Mesenchymal stem cell (in vitro differentiated cells and primary cell): Measurements from ENCODE around the gene ZNF358.
A peak's percentile ranks its signal among the peaks of the same experiment; 100 is the strongest.

ENCODE experiments used
- DNase-seq: peaks from one replicate; pipeline ENCODE4 v3.0.0-alpha.2; 2013
- H2AFZ ChIP-seq: one replicate; pipeline ENCODE4 v1.6.1; 2013; ENCODE audit warnings: low read depth, mild to moderate bottlenecking, control low read depth, inconsistent platforms, low read length, moderate library complexity
- H2AK5ac ChIP-seq: 2 replicates; pipeline ENCODE4 v1.6.1; 2013; ENCODE audit warnings: low read length, moderate library complexity, mild to moderate bottlenecking, inconsistent platforms; ENCODE audit not compliant: severe bottlenecking
- H2BK120ac ChIP-seq: one replicate; pipeline ENCODE4 v1.6.1; 2013; ENCODE audit warnings: low read depth, mild to moderate bottlenecking, inconsistent platforms, low read length, moderate library complexity
- H2BK12ac ChIP-seq, 2 experiments: one replicate each; pipeline ENCODE4 v1.6.1; 2013; ENCODE audit warnings: inconsistent platforms in 2 of 2, low read length in 2 of 2, mild to moderate bottlenecking in 2 of 2, moderate library complexity in 2 of 2, control low read depth in 1 of 2
- H2BK15ac ChIP-seq: one replicate; pipeline ENCODE4 v1.6.1; 2013; ENCODE audit warnings: mild to moderate bottlenecking, low read depth, inconsistent platforms; ENCODE audit not compliant: poor library complexity, severe bottlenecking
- H2BK5ac ChIP-seq: 2 replicates; pipeline ENCODE4 v1.6.1; 2013; ENCODE audit warnings: low read depth, mild to moderate bottlenecking, low read length, control low read depth, inconsistent platforms; ENCODE audit not compliant: poor library complexity, severe bottlenecking
- H3K14ac ChIP-seq, 2 experiments: one replicate each; pipeline ENCODE4 v1.6.1; 2013; ENCODE audit warnings: inconsistent platforms in 2 of 2, low read length in 2 of 2, control low read depth in 1 of 2, mild to moderate bottlenecking in 1 of 2, moderate library complexity in 1 of 2
- H3K18ac ChIP-seq, 2 experiments: one replicate each; pipeline ENCODE4 v1.6.1; 2013; ENCODE audit warnings: inconsistent platforms in 2 of 2, low read length in 2 of 2, control low read depth in 1 of 2, low read depth in 1 of 2, mild to moderate bottlenecking in 1 of 2
- H3K23ac ChIP-seq, 2 experiments: one replicate each; pipeline ENCODE4 v1.6.1; 2013; ENCODE audit warnings: inconsistent platforms in 2 of 2, low read length in 2 of 2, mild to moderate bottlenecking in 2 of 2, moderate library complexity in 2 of 2, control low read depth in 1 of 2
- H3K27ac ChIP-seq: 2 replicates; pipeline ENCODE4 v1.5.1; 2013; ENCODE audit warnings: mild to moderate bottlenecking, moderate library complexity, low read length, control low read depth, inconsistent platforms; ENCODE audit not compliant: poor library complexity, severe bottlenecking
- H3K27me3 ChIP-seq, 2 experiments: 2 replicates each; pipeline versions ENCODE4 v1.6.1 to v1.7.0; 2013; ENCODE audit warnings: low read length in 2 of 2, mild to moderate bottlenecking in 2 of 2, moderate library complexity in 2 of 2, control low read depth in 1 of 2, inconsistent platforms in 1 of 2; ENCODE audit not compliant: control insufficient read depth in 1 of 2, insufficient read depth in 1 of 2
- H3K36me3 ChIP-seq, 2 experiments: 2 replicates each; pipeline versions ENCODE4 v1.6.1 to v1.7.0; 2013; ENCODE audit warnings: low read length in 2 of 2, control low read depth in 1 of 2, inconsistent platforms in 1 of 2, low read depth in 1 of 2, mild to moderate bottlenecking in 1 of 2; ENCODE audit not compliant: insufficient read depth in 2 of 2, control insufficient read depth in 1 of 2
- H3K4ac ChIP-seq, 2 experiments: one replicate each; pipeline ENCODE4 v1.6.1; 2013; ENCODE audit warnings: inconsistent platforms in 2 of 2, low read length in 2 of 2, mild to moderate bottlenecking in 2 of 2, moderate library complexity in 2 of 2, control low read depth in 1 of 2, low read depth in 1 of 2
- H3K4me1 ChIP-seq: 2 replicates; pipeline ENCODE4 v1.6.1; 2013; ENCODE audit warnings: low read depth, low read length, control low read depth; ENCODE audit not compliant: control insufficient read depth, insufficient read depth
- H3K4me2 ChIP-seq: 2 replicates; pipeline ENCODE4 v1.6.1; 2013; ENCODE audit warnings: low read length, mild to moderate bottlenecking, inconsistent platforms; ENCODE audit not compliant: poor library complexity, severe bottlenecking
- H3K4me3 ChIP-seq, 2 experiments: 2 replicates each; pipeline versions ENCODE4 v1.5.1 to v1.7.0; 2013; ENCODE audit warnings: low read length in 2 of 2, mild to moderate bottlenecking in 2 of 2, control low read depth in 1 of 2, low read depth in 1 of 2; ENCODE audit not compliant: insufficient read depth in 1 of 2
- H3K79me1 ChIP-seq: replicated peaks from 2 replicates; pipeline ENCODE4 v1.6.1; 2013; ENCODE audit warnings: mild to moderate bottlenecking, control low read depth, low read length, inconsistent platforms; ENCODE audit not compliant: poor library complexity, severe bottlenecking
- H3K9ac ChIP-seq: 2 replicates; pipeline ENCODE4 v1.7.0; 2013; ENCODE audit warnings: mild to moderate bottlenecking, low read length, moderate library complexity
- H3K9me3 ChIP-seq: 2 replicates; pipeline ENCODE4 v1.7.0; 2013; ENCODE audit warnings: mild to moderate bottlenecking, low read length; ENCODE audit not compliant: control insufficient read depth
- H4K8ac ChIP-seq: one replicate; pipeline ENCODE4 v1.6.1; 2013; ENCODE audit warnings: inconsistent platforms, mild to moderate bottlenecking, low read length, moderate library complexity
- H4K91ac ChIP-seq: one replicate; pipeline ENCODE4 v1.6.1; 2013; ENCODE audit warnings: mild to moderate bottlenecking, low read length, inconsistent platforms
- WGBS: methylation state at CpG from one replicate; pipeline ENCODE4 v1.1.7; 2013; ENCODE audit warnings: mixed read lengths; 5-methylcytosine and 5-hydroxymethylcytosine counted together

ZNF358 gene

DNA sequence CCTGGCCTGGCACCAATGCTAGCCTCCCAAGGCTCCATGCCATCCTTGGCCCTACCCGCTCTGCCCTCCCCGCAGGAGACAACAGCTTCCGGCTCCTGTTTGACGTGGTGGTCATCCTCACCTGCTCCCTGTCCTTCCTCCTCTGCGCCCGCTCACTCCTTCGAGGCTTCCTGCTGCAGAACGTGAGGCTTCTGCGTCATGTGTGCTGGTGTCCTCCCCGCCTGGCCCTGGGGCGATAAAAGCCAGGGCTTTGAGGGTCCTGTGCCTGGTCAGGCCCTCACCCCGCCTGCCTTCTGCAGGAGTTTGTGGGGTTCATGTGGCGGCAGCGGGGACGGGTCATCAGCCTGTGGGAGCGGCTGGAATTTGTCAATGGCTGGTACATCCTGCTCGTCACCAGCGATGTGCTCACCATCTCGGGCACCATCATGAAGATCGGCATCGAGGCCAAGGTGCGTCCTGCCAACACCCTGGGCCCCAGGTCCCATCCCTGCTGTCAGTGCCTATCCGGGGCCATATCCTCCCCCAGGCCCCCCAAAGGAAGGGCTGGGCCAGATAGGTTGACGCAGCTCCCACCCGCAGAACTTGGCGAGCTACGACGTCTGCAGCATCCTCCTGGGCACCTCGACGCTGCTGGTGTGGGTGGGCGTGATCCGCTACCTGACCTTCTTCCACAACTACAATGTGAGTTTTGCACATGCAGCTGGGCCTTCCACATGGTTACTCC is 12.8 kb downstream of the ZNF358 start:
- H2BK120ac ChIP-seq, result no peak overlapping the region

DNA sequence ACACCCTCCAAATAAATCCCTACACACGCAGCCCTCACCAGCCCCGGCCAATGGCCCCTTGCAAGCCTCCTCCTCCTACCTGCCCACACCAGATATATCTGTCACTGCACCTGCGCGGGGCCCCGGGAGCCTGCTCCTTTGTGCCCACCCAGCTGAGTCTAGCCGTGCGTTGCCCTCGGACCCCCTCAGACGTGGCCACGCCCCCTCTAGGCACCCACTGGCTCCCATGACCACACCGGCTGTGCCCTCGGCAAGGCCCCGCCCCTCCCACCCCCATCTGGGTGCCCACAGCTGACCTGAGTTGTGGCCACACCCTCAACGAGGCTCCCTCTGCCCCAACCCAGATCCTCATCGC is 13.3 kb downstream of the ZNF358 start:
- no peak for DNase-seq
- Histone ChIP-seq H3K18ac (no peak overlapping the region), H2AK5ac (no peak overlapping the region), H3K27ac (no peak overlapping the region), H3K27me3 (no peaks in the 10 kb centered on the region), H3K4ac (no peak overlapping the region), H3K14ac (no peak overlapping the region), H2BK120ac (no peak overlapping the region), H3K36me3 (peaks cover 72 to 80% of the 10 kb centered on the region in 2 experiments), H3K4me3 (no peak overlapping the region), H4K91ac (no peak overlapping the region), H2BK12ac (no peak overlapping the region), H3K9ac (no peak overlapping the region), H4K8ac (no peak overlapping the region), H2BK5ac (no peak overlapping the region), H3K79me1 (peaks cover 28% of the 10 kb centered on the region), H3K4me2 (no peak overlapping the region), H3K4me1 (peaks cover 12% of the 10 kb centered on the region), H2AFZ (no peak overlapping the region), H3K23ac (no peak overlapping the region), H2BK15ac (no peak overlapping the region), H3K9me3 (no peaks in the 10 kb centered on the region)
- WGBS, result 89% methylated on average over 15 of the region's 15 CpGs

More for the DNA sequence above, 12.8 kb downstream of the ZNF358 start:
- Histone ChIP-seq H3K4ac (no peak overlapping the region), H2BK15ac (no peak overlapping the region), H3K9me3 (no peaks in the 10 kb centered on the region), H2BK12ac (no peak overlapping the region), H2BK5ac (no peak overlapping the region), H3K14ac (no peak overlapping the region), H3K23ac (no peak overlapping the region), H3K36me3 (peaks cover 72 to 82% of the 10 kb centered on the region in 2 experiments), H3K4me2 (no peak overlapping the region), H4K8ac (no peak overlapping the region), H4K91ac (no peak overlapping the region), H3K27ac (no peak overlapping the region), H2AK5ac (no peak overlapping the region), H3K4me1 (peaks cover 11% of the 10 kb centered on the region), H3K18ac (no peak overlapping the region), H3K9ac (no peak overlapping the region), H3K27me3 (no peaks in the 10 kb centered on the region), H3K4me3 (no peak overlapping the region), H3K79me1 (peaks cover 32% of the 10 kb centered on the region), H2AFZ (no peak overlapping the region)
- no peak for DNase-seq
- 96% methylated on average over 32 of the region's 32 CpGs for WGBS

DNA sequence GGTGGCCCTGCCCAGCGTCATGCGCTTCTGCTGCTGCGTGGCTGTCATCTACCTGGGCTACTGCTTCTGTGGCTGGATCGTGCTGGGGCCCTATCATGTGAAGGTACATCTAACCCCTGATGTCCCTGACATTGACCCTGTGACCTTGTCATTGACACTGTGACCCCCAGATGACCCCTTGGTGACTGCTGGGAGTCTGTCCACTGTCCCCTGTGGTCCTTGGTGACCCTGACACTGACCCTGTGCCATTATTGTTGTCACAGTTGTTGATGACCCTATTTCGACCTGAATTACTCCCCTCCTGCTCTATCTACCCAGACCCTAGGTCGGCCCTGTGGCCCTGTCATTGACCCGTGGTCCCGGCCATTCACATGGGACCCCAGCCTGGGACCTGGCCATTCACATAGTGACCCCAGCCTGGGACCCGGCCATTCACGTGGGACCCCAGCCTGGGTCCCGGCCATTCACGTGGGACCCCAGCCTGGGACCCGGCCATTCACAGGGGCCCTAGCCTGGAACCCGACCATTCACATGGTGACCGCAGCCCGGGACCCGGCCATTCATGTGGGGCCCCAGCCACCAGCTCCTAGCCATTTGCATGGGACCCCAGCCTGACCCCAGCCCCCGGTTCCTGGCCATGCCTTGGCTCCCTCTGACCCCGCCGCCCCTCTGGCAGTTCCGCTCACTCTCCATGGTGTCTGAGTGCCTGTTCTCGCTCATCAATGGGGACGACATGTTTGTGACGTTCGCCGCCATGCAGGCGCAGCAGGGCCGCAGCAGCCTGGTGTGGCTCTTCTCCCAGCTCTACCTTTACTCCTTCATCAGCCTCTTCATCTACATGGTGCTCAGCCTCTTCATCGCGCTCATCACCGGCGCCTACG is 13.9 kb downstream of the ZNF358 start:
- H2BK15ac ChIP-seq, result no peak overlapping the region
- peaks cover 12% of the 10 kb centered on the region for H3K4me1 ChIP-seq
- H3K9ac ChIP-seq, result no peak overlapping the region
- no peak overlapping the region for H3K18ac ChIP-seq
- H3K4ac ChIP-seq, result no peak overlapping the region
- H3K27me3 ChIP-seq, result no peaks in the 10 kb centered on the region
- H3K79me1 ChIP-seq, result peaks cover 25% of the 10 kb centered on the region
- H2AK5ac ChIP-seq, result no peak overlapping the region
- no peak overlapping the region for H2BK120ac ChIP-seq
- no peak overlapping the region for H3K4me3 ChIP-seq
- H4K8ac ChIP-seq, result no peak overlapping the region
- DNase-seq, result no peak
- no peak overlapping the region for H2AFZ ChIP-seq
- no peak overlapping the region for H3K23ac ChIP-seq
- WGBS, result 96% methylated on average over 33 of the region's 33 CpGs
- H4K91ac ChIP-seq, result no peak overlapping the region
- H2BK5ac ChIP-seq, result no peak overlapping the region
- H3K36me3 ChIP-seq, result peaks cover 71 to 74% of the 10 kb centered on the region in 2 experiments
- H3K4me2 ChIP-seq, result no peak overlapping the region
- no peak overlapping the region for H3K14ac ChIP-seq
- H3K27ac ChIP-seq, result no peak overlapping the region
- H3K9me3 ChIP-seq, result no peaks in the 10 kb centered on the region
- peak overlapping the region in 1 of 2 experiments; percentile 24 for H2BK12ac ChIP-seq

DNA sequence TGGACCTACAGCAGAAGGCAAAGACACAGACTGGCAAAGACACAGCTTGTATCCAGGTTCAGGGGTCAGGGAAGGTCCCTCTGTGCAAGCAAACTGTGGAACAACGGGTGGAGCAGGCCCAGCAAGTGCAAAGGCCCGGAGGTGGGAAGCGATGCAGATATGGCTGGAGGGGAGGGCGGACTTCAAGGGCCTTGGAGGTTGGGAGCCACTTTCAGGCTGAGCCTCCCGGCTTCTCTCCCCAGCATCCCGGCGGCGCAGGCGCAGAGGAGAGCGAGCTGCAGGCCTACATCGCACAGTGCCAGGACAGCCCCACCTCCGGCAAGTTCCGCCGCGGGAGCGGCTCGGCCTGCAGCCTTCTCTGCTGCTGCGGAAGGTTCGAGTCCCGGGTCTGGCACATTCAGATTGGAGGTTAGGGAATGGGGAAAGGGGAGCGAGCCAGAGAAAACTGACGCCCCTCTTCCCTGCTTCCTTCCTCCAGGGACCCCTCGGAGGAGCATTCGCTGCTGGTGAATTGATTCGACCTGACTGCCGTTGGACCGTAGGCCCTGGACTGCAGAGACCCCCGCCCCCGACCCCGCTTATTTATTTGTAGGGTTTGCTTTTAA is 17.5 kb downstream of the ZNF358 start:
- Histone ChIP-seq H2BK120ac (peak overlapping the region; percentile 21), H2BK12ac (peak overlapping the region; percentile 45 to 59), H3K4ac (peak overlapping the region; percentile 66 to 80), H4K91ac (peak overlapping the region; percentile 90), H3K18ac (peak overlapping the region; percentile 68 to 83), H3K23ac (no peak overlapping the region), H3K14ac (peak overlapping the region in 1 of 2 experiments; percentile 36), H2BK5ac (peak overlapping the region; percentile 34), H3K4me3 (peak overlapping the region; percentile 43 to 95), H3K9ac (peak overlapping the region; percentile 95), H2BK15ac (no peak overlapping the region), H3K36me3 (peaks cover 51 to 57% of the 10 kb centered on the region in 2 experiments), H3K9me3 (no peaks in the 10 kb centered on the region), H3K27ac (peak overlapping the region; percentile 82), H3K4me1 (peaks cover 20% of the 10 kb centered on the region), H4K8ac (peak overlapping the region; percentile 96), H2AFZ (no peak overlapping the region), H3K79me1 (peaks cover 24% of the 10 kb centered on the region), H3K4me2 (peak overlapping the region; percentile 75), H3K27me3 (no peaks in the 10 kb centered on the region), H2AK5ac (peak overlapping the region; percentile 27)
- DNase-seq, result peak; percentile 37
- WGBS, result 38% methylated on average over 20 of the region's 30 CpGs
